Hematopoietic multipotent progenitor cell treated with erythropoietin and hydrocortisone succinate and interleukin-3 and kit ligand, for 8 days (in vitro differentiated cells): ENCODE data around the gene CD27.
"Not testable (repeated sequence)": the region's sequence is repeated elsewhere in the genome, so short reads cannot be mapped to it uniquely, and the experiment has no call there.

ENCODE experiments used
- DNase-seq: peaks from one replicate; pipeline ENCODE4 v3.0.0-alpha.2; 2015

CD27 gene

DNA sequence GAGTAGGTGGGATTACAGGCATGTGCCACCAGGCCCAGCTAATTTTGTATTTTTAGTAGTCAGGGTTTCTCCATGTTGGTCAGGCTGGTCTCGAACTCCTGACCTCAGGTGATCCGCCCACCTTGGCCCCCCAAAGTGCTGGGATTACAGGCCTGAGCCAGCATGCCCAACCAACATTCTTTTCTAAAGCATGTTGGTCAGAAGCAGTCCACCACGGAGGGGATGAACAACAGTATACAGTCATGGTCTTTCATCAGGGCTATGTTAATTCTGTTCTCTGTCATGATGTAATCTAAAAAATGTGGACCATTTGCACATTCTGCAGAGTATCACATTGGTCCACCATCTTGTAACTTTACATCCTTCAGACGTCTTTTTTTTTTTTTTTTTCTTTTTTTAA is 44.7 kb downstream of the CD27 start:
- no peak for DNase-seq

DNA sequence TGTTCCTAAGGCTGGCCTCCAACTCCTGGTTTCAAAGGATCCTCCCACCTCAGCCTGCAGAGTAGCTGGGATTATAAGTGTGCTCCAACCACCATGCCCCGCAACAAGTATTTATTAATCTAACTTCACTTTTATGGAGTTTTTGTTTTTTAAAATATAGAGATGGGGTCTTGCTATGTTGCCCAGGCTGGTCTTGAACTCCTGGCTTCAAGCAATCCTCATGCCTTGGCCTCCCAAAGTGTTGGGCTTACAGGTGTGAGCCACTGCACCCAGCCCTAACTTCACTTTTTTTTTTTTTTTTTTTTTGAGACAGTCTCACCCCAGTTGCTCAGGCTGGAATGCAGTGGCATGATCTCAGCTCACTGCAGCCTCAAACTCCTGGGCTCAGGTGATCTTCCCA is 45.9 kb downstream of the CD27 start:
- DNase-seq: not testable (repeated sequence)

DNA sequence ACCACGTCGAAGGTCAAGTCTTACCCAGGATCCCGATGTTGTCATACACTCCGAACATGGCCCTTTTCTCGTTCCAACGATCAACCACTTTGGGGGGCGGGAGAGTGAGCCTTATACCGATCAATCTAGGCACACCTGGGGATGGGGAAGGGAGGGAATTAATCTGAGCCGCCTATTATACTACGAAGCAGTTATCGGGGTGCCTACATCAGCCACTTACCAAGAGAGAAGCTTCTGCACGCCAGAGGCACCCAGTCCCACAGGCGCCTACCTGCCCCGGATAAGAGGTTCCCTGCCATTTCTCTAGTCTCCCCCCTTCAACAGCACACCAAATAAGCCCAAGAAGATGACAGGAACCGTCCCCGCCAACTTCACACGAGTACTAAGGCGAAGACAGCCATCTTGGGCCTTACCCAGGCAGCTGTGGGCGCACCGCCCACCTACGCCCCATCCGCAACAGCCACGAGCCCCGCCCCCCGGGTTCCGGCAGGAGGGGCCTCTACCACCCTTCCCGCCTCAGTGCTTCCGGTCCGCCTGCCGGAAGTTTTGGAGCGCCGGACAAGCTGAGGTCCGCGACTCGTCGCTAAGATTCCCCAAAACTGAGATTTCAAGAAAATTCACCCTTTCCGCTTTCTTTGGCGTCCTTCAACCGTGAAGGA is 48.2 kb downstream of the CD27 start, which contains the start of gene MRPL51:
Gene MRPL51 (minus strand): TSS at position 425 of the 659 bp plus-strand sequence. CDS start 126 bp downstream, at position 299.
- peak; percentile 97 for DNase-seq

DNA sequence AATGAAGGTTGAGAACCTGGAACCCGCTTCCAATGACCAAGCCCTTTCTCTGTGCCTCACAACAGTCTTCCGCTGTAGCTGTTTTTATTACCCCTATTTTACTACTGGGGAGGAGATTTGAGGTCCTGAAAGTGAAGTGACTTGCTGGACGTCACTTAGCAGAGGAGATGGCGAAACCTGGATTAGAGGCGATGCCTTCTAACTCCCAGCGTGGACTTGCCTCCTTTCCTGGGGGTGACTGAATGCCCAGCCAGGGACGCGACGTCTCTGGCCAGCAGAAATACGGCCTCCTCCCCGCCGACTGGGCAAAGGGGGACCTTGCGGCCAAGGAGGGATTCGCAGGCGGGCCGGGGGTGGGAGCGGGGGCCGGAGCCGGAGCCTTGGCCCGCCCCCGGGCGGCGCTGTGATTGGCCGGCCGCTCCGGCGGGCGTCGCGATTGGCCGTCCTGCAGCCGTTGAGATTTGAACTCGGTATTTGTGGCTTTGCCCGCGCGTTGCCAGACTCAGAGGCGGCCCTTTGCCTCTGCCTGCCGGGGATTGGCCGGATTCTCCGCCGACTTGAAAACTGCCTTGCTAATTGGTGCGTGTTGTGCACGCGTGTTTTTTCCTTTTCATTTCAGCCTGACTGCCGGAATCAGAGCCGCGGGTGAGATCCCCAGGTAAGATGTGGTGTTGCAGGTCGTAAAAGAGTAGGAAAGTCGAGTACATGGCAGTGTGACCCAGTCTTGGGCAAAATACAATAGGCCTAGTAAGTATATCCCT is 48.9 kb downstream of the CD27 start, which contains the start of gene NCAPD2:
Gene NCAPD2 (plus strand): TSS at position 606 of the 761 bp plus-strand sequence. CDS start 997 bp downstream, outside the sequence.
- peak; percentile 98 for DNase-seq

DNA sequence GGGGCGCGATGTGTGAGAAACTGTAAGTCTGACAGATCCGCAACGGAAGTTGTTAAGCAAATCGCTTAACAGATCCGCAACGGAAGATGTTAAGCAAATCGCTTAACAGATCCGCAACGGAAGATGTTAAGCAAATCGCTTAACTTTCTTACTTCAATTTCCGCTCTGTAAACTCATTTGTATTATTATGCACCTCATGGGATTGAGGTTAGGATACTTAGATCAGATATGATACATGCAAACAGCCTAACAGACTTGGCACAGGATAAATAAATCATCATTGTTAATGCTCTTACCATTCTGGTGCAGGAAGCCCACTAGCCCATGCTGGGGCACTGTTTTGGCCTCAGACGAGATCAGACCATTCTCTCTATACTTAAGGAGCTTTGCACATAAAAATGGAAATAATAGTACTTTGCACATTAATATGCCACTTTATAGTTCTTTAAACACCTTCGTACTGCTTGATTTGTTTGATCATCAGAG is 49.5 kb downstream of the CD27 start:
- peak; percentile 66 for DNase-seq

DNA sequence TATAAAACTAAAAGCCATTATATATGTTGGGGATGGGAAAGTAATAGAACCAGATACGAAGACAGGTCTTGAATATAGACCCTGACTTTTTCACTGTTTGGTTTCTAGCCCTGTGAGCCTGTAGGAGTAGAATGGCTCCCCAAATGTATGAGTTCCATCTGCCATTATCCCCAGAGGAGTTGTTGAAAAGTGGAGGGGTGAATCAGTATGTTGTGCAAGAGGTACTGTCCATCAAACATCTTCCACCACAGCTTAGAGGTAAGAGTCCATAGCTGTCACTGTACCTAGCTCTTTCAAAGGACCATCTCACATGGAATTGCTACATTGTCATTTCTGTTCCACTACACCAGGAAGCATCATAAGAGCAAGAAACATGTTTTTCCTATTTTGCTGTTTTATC is 50.2 kb downstream of the CD27 start:
- peak; percentile 19 for DNase-seq

DNA sequence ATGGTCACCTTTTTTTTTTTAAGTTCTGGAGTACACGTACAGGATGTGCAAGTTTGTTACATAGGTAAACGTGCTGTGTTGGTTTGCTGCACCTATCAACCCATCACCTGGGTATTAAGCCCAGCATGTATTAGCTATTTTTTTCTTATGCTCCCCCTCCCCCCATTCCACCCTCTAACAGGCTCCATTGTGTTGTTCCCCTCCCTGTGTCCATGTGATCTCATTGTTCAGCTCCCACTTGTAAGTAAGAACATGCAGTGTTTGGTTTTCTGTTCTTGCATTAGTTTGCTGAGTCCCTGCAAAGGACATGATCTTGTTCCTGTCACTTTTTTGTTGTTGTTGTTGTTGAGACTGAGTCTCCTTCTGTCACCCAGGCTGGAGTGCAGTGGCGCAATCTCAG is 52.5 kb downstream of the CD27 start:
- DNase-seq: not testable (repeated sequence)

DNA sequence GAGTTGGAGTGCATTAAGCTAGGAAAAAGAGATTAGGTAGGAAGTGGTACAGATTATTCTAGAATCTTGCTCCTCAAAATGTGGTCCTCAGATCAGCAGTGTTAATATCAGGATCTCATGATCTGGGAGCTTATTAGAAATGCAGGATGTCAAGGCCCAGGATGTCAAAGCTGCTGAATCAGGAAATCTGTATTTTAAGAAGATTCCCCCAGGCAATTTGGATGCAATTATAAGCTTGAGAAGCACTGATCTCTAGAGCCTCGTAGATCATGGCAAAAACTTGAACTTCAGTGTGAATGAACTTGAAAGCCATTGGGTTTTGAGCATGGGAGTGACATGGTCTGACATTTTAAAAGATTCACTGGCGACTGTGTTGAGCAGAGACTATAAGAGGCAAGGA is 55.7 kb downstream of the CD27 start:
- DNase-seq: no peak
